ENCODE data around the gene ZBED4. TPM values are rescaled to one million over a fixed set of nuclear protein-coding genes. Genes with fewer than 3 reads are reported as not detected.

ZBED4 gene
- total and polyA plus RNA-seq, 3 donors from 2014 or later: 9.1 to 18.2 (median 17.2) TPM

GRCh38 chr22:49925525-49926128 lies 72.0 kb downstream of the ZBED4 start:
- no peak overlapping the region for H3K27ac ChIP-seq
- no peaks in the 10 kb centered on the region for H3K36me3 ChIP-seq (ENCODE audit: low read depth, missing control alignments)
- no peak overlapping the region for H3K4me3 ChIP-seq
- no peaks in the 10 kb centered on the region for H3K9me3 ChIP-seq
- H3K4me1 ChIP-seq: no peaks in the 10 kb centered on the region
- intact Hi-C loops (cut with DNase I; ENCODE audit: low total_unique reads): no loop called here
- 88 to 90% methylated on average over 19 to 24 of the region's 24 CpGs for WGBS, 2 donors
- DNase-seq: no peak
- TF ChIP-seq, protein P1, sequence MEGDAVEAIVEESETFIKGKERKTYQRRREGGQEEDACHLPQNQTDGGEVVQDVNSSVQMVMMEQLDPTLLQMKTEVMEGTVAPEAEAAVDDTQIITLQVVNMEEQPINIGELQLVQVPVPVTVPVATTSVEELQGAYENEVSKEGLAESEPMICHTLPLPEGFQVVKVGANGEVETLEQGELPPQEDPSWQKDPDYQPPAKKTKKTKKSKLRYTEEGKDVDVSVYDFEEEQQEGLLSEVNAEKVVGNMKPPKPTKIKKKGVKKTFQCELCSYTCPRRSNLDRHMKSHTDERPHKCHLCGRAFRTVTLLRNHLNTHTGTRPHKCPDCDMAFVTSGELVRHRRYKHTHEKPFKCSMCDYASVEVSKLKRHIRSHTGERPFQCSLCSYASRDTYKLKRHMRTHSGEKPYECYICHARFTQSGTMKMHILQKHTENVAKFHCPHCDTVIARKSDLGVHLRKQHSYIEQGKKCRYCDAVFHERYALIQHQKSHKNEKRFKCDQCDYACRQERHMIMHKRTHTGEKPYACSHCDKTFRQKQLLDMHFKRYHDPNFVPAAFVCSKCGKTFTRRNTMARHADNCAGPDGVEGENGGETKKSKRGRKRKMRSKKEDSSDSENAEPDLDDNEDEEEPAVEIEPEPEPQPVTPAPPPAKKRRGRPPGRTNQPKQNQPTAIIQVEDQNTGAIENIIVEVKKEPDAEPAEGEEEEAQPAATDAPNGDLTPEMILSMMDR (IDR thresholded peaks at IDR 0.05): no peak
- no peak for TF ChIP-seq POLR2A (IDR thresholded peaks at IDR 0.05)
- H3K27me3 ChIP-seq: no peaks in the 10 kb centered on the region

DNA sequence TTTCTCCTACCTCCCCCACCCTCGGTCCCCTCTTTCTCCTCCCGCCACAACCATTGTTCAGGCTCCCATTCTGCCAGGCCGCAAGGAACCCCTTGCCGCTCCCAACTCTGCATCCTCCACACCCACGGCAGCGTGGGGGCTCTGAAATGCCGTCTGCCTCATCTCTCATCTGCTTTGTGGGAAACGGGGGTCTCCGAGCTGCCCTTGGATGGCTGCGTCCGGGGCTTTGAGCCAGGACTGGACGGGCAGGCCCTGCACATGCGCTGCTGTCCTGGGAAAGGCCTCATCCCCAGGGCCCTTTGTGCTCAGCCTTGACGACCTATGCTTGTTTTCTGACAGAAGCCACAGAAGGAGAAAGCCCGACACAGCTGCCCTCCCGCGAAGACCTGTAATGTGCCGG lies 73.3 kb downstream of the ZBED4 start:
- DNase-seq: no peak
- Histone ChIP-seq H3K4me3 (no peak overlapping the region), H3K36me3 (ENCODE audit: low read depth, missing control alignments) (no peaks in the 10 kb centered on the region), H3K4me1 (peaks cover 3% of the 10 kb centered on the region), H3K27me3 (no peaks in the 10 kb centered on the region), H3K9me3 (no peaks in the 10 kb centered on the region), H3K27ac (no peak overlapping the region)
- intact Hi-C loops (cut with DNase I; ENCODE audit: low total_unique reads): no loop called here
- TF ChIP-seq, protein P1 (IDR thresholded peaks at IDR 0.05): no peak
- TF ChIP-seq POLR2A (IDR thresholded peaks at IDR 0.05): no peak
- 80 to 93% methylated on average over 14 to 18 of the region's 18 CpGs for WGBS, 2 donors

DNA sequence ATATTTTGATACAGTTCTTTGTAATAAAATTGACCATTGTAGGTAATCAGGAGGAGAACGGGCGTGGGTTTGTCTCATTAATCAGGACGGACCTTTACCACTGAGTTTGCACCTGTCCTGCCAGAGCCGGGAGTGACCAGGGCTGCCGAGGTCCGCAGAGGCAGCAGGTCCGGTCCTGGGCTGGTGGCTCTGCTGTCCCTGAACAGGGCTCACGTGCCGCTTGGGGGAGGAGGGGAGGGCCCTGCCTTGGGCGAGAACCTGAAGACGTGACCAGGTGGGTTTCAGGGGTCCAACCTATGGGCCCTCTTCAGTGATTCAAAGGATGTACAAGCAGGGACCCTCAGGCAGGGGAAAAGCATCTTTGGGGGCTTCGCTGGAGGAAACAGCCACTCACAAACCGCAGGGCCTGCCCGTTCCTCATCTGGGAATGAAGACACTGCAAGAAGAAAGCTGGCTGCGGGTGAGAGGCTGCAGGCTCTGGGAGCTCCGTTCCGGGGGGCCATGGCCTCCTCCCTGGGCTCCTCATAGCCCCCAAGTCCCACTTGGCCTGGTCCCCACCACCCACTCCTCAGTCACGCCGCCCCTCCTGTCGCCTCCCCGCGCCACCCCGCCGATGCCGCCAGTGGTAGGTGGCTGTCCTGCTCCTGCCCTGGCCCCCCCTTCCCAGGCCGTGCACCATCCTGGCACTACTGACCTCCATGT lies 74.0 kb downstream of the ZBED4 start:
- 90 to 93% methylated on average over 26 of the region's 26 CpGs for WGBS, 2 donors
- H3K4me3 ChIP-seq: no peak overlapping the region

GRCh38 chr22:49928185-49928495 lies 74.5 kb downstream of the ZBED4 start:
- intact Hi-C loops (cut with DNase I; ENCODE audit: low total_unique reads): loop anchor here (2.0 kb wide), 1 partner anchor 103 kb away; no protein-coding TSS in a partner anchor
- no peak for DNase-seq
- Histone ChIP-seq H3K36me3 (ENCODE audit: low read depth, missing control alignments) (no peaks in the 10 kb centered on the region), H3K9me3 (no peaks in the 10 kb centered on the region), H3K4me1 (peaks cover 9% of the 10 kb centered on the region), H3K4me3 (no peak overlapping the region), H3K27me3 (no peaks in the 10 kb centered on the region), H3K27ac (no peak overlapping the region)
- TF ChIP-seq POLR2A (IDR thresholded peaks at IDR 0.05): no peak
- TF ChIP-seq, protein P1 (IDR thresholded peaks at IDR 0.05): no peak
- WGBS, 2 donors: 87 to 89% methylated on average over 5 to 8 of the region's 8 CpGs

More for the DNA sequence above, 74.0 kb downstream of the ZBED4 start:
- no peaks in the 10 kb centered on the region for H3K36me3 ChIP-seq (ENCODE audit: low read depth, missing control alignments)
- no peak overlapping the region for H3K27ac ChIP-seq
- DNase-seq: no peak
- peaks cover 4% of the 10 kb centered on the region for H3K4me1 ChIP-seq
- no peak for TF ChIP-seq POLR2A (IDR thresholded peaks at IDR 0.05)
- TF ChIP-seq, protein P1 (IDR thresholded peaks at IDR 0.05): no peak
- H3K27me3 ChIP-seq: no peaks in the 10 kb centered on the region
- H3K9me3 ChIP-seq: no peaks in the 10 kb centered on the region
- intact Hi-C loops (cut with DNase I; ENCODE audit: low total_unique reads): loop anchor here (2.0 kb wide), 1 partner anchor 103 kb away; no protein-coding TSS in a partner anchor
